H1 (cell line): Measurements from ENCODE around the gene GPER1. TPM values are rescaled to one million over a fixed set of nuclear protein-coding genes. Genes with fewer than 3 reads are reported as not detected.

Experiments used
- CTCF ChIA-PET: fragments of 300-600 bp; sonication (Branson Sonifier 250); formaldehyde crosslinking; loops from one replicate; lab custom pipeline; 2021; ENCODE audit not compliant: partially characterized antibody; lab: Charles Lee
- POLR2A ChIA-PET: fragments of 300-600 bp; sonication (Branson Sonifier 250); formaldehyde crosslinking; loops from one replicate; lab custom pipeline; 2021; ENCODE audit warnings: inconsistent platforms; ENCODE audit not compliant: partially characterized antibody; lab: Charles Lee
- DNase-seq, 2 experiments: peaks; one replicate each; pipeline versions ENCODE4 v3.0.0 to v3.0.0-alpha.2; 2010 to 2022; ENCODE audit warnings: low spot score in 2 of 2, low read depth in 1 of 2, mixed read lengths in 1 of 2
- FAIRE-seq: peaks from 2 replicates; lab custom pipeline; 2011; peaks lifted over from hg19 to GRCh38; lab: Jason Lieb, UNC
- H2AFZ ChIP-seq: 2 replicates; pipeline ENCODE4 v1.8.1; 2012; ENCODE audit warnings: low read length, inconsistent platforms
- H2AK5ac ChIP-seq: 2 replicates; pipeline ENCODE4 v1.6.1; 2013; ENCODE audit warnings: low read depth, low read length
- H2BK120ac ChIP-seq: replicated peaks from 2 replicates; pipeline ENCODE3; 2013; ENCODE audit warnings: low read depth, low read length, inconsistent platforms
- H2BK12ac ChIP-seq: 2 replicates; pipeline ENCODE4 v1.6.1; 2013; ENCODE audit warnings: low read depth, low read length
- H2BK15ac ChIP-seq: 2 replicates; pipeline ENCODE4 v1.6.1; 2013; ENCODE audit warnings: low read length
- H2BK20ac ChIP-seq: 2 replicates; pipeline ENCODE4 v1.6.1; 2013; ENCODE audit warnings: low read length
- H2BK5ac ChIP-seq: 2 replicates; pipeline ENCODE4 v1.6.1; 2013; ENCODE audit warnings: low read depth, low read length
- H3K14ac ChIP-seq: 2 replicates; pipeline ENCODE4 v1.6.1; 2013; ENCODE audit warnings: inconsistent platforms; ENCODE audit not compliant: insufficient read length
- H3K18ac ChIP-seq: 2 replicates; pipeline ENCODE4 v1.6.1; 2013; ENCODE audit warnings: low read length; ENCODE audit errors: extremely low read depth
- H3K23ac ChIP-seq: 2 replicates; pipeline ENCODE4 v1.6.1; 2013; ENCODE audit warnings: inconsistent platforms; ENCODE audit not compliant: insufficient read length
- H3K23me2 ChIP-seq: 2 replicates; pipeline ENCODE4 v1.6.1; 2013; ENCODE audit warnings: low read depth, low read length
- H3K27ac ChIP-seq: 2 replicates; pipeline ENCODE4 v1.6.1; 2011; ENCODE audit warnings: low read depth, low read length, inconsistent platforms
- H3K27me3 ChIP-seq, 4 experiments: replicated peaks in 1 of 4; 1 replicate in 1 of 4; 2 replicates in 3 of 4; pipeline versions ENCODE4 v1.6.1 to v1.8.1; 2011 to 2013; ENCODE audit warnings: low read length in 3 of 4, mild to moderate bottlenecking in 3 of 4, inconsistent platforms in 2 of 4, mixed read lengths in 2 of 4, moderate library complexity in 1 of 4; ENCODE audit not compliant: control insufficient read depth in 3 of 4, insufficient read depth in 3 of 4; ENCODE audit errors: extremely low read depth in 1 of 4
- H3K36me3 ChIP-seq, 4 experiments: 2 replicates each; pipeline versions ENCODE4 v1.6.1 to v1.8.1; 2011 to 2013; ENCODE audit warnings: mild to moderate bottlenecking in 4 of 4, low read length in 3 of 4, moderate library complexity in 2 of 4, control low read depth in 1 of 4, inconsistent platforms in 1 of 4; ENCODE audit not compliant: insufficient read depth in 4 of 4, control insufficient read depth in 2 of 4
- H3K4ac ChIP-seq: replicated peaks from 2 replicates; pipeline ENCODE3; 2013; ENCODE audit warnings: low read length, low read depth, mixed read lengths, inconsistent platforms; ENCODE audit not compliant: insufficient read length
- H3K4me1 ChIP-seq, 4 experiments: replicated peaks in 1 of 4; 1 replicate in 1 of 4; 2 replicates in 3 of 4; pipeline versions ENCODE4 v1.6.1 to v1.8.1; 2011 to 2013; ENCODE audit warnings: low read length in 3 of 4, inconsistent platforms in 2 of 4, mixed read lengths in 1 of 4; ENCODE audit not compliant: insufficient read depth in 4 of 4, control insufficient read depth in 3 of 4
- H3K4me2 ChIP-seq, 2 experiments: 2 replicates each; pipeline versions ENCODE4 v1.6.1 to v1.8.1; 2011 to 2013; ENCODE audit warnings: low read depth in 2 of 2, low read length in 2 of 2, control low read depth in 1 of 2, inconsistent platforms in 1 of 2, mild to moderate bottlenecking in 1 of 2; ENCODE audit not compliant: insufficient read depth in 1 of 2
- H3K4me3 ChIP-seq, 4 experiments: fragments of 200-600, 300-600 bp in 1 of 4; sonication (generic), shearing (Covaris generic), sonication (Bioruptor Twin) in 1 of 4; 2 replicates each; pipeline versions ENCODE4 v1.5.1 to v1.8.1; 2011 to 2016; ENCODE audit warnings: low read length in 4 of 4, low read depth in 3 of 4, control low read depth in 2 of 4, inconsistent platforms in 2 of 4, mild to moderate bottlenecking in 2 of 4, mixed read lengths in 1 of 4, moderate library complexity in 1 of 4; ENCODE audit not compliant: insufficient read depth in 2 of 4; ENCODE audit errors: extremely low read depth in 1 of 4
- H3K56ac ChIP-seq: replicated peaks from 2 replicates; pipeline ENCODE3; 2013; ENCODE audit warnings: low read depth, mild to moderate bottlenecking, mixed read lengths, low read length, inconsistent platforms; ENCODE audit not compliant: insufficient read length
- H3K79me1 ChIP-seq: 2 replicates; pipeline ENCODE4 v1.6.1; 2013; ENCODE audit warnings: low read depth, low read length, control low read depth
- H3K79me2 ChIP-seq, 2 experiments: 2 replicates each; pipeline versions ENCODE4 v1.6.1 to v1.8.1; 2012 to 2013; ENCODE audit warnings: low read length in 2 of 2, mild to moderate bottlenecking in 2 of 2, inconsistent platforms in 1 of 2; ENCODE audit not compliant: insufficient read depth in 2 of 2, control insufficient read depth in 1 of 2
- H3K9ac ChIP-seq, 4 experiments: replicated peaks in 1 of 4; 1 replicate in 1 of 4; 2 replicates in 3 of 4; pipeline versions ENCODE4 v1.6.1 to v1.8.1; 2011 to 2013; ENCODE audit warnings: low read depth in 3 of 4, low read length in 3 of 4, control low read depth in 2 of 4, mild to moderate bottlenecking in 2 of 4, moderate library complexity in 2 of 4, inconsistent platforms in 1 of 4; ENCODE audit errors: extremely low read depth in 1 of 4
- H3K9me3 ChIP-seq, 2 experiments: 2 replicates each; pipeline versions ENCODE4 v1.6.1 to v1.8.1; 2012 to 2013; ENCODE audit warnings: mild to moderate bottlenecking in 2 of 2, moderate library complexity in 2 of 2, control low read depth in 1 of 2, inconsistent platforms in 1 of 2, low read depth in 1 of 2, low read length in 1 of 2, mixed read lengths in 1 of 2; ENCODE audit not compliant: insufficient read depth in 2 of 2
- H4K20me1 ChIP-seq, 2 experiments: replicated peaks in 1 of 2; 2 replicates each; pipeline versions ENCODE3 to v1.8.1; 2011 to 2013; ENCODE audit warnings: inconsistent platforms in 2 of 2, low read length in 2 of 2, mild to moderate bottlenecking in 1 of 2; ENCODE audit not compliant: insufficient read depth in 2 of 2, control insufficient read depth in 1 of 2
- H4K5ac ChIP-seq: 2 replicates; pipeline ENCODE4 v1.6.1; 2013; ENCODE audit warnings: low read length, low read depth, mixed read lengths, inconsistent platforms; ENCODE audit not compliant: insufficient read length
- H4K8ac ChIP-seq: 2 replicates; pipeline ENCODE4 v1.8.0; 2013; ENCODE audit warnings: mild to moderate bottlenecking, moderate library complexity, low read length, inconsistent platforms; ENCODE audit not compliant: insufficient read depth; ENCODE audit errors: extremely low read depth
- H4K91ac ChIP-seq: replicated peaks from 2 replicates; pipeline ENCODE3; 2013; ENCODE audit warnings: low read length, mixed read lengths, inconsistent platforms; ENCODE audit not compliant: insufficient read length
- BACH1 ChIP-seq: IDR thresholded peaks from 2 replicates; pipeline ENCODE4 v1.6.1; 2012; ENCODE audit warnings: low read length, improper control_type of control experiment
- CHD2 ChIP-seq: IDR thresholded peaks from 2 replicates; pipeline ENCODE4 v1.6.1; 2012; ENCODE audit warnings: low read length, improper control_type of control experiment
- CREB1 ChIP-seq: IDR thresholded peaks from 2 replicates; pipeline ENCODE4 v1.6.1; 2012; ENCODE audit warnings: inconsistent platforms
- CTBP2 ChIP-seq: IDR thresholded peaks from 2 replicates; pipeline ENCODE4 v1.7.0; 2011; ENCODE audit warnings: borderline replicate concordance, mild to moderate bottlenecking, moderate library complexity, mixed read lengths, low read length; ENCODE audit not compliant: insufficient read depth, insufficient read length
- MAFK ChIP-seq: IDR thresholded peaks from 2 replicates; pipeline ENCODE4 v1.6.1; 2012; ENCODE audit warnings: low read depth, mild to moderate bottlenecking, improper control_type of control experiment, low read length
- SIRT6 ChIP-seq: IDR thresholded peaks from one replicate; pipeline ENCODE4 v1.7.1; 2012; ENCODE audit warnings: low read length, inconsistent platforms
- SP1 ChIP-seq: IDR thresholded peaks from 2 replicates; pipeline ENCODE4 v1.6.1; 2011; ENCODE audit warnings: low read depth, low read length
- SP2 ChIP-seq: IDR thresholded peaks from 2 replicates; pipeline ENCODE4 v1.6.1; 2012; ENCODE audit warnings: mild to moderate bottlenecking, low read length, inconsistent platforms
- WGBS, 2 experiments: shearing (Covaris generic) in 1 of 2; methylation state at CpG; one replicate each; pipeline versions ENCODE4 v1.1.6 to v1.1.7; 2013 to 2015; ENCODE audit warnings: low lambda C conversion rate in 2 of 2, mixed read lengths in 2 of 2, inconsistent platforms in 1 of 2, low coverage in 1 of 2, missing lambda C conversion rate in 1 of 2; ENCODE audit not compliant: insufficient replicate concordance in 2 of 2, insufficient coverage in 1 of 2, insufficient read length in 1 of 2; ENCODE audit errors: extremely low coverage in 1 of 2, missing lambda C conversion rate in 1 of 2; 5-methylcytosine and 5-hydroxymethylcytosine counted together
- polyA plus RNA-seq, 7 experiments: library from polyadenylated mRNA; depleted of rRNA in 3 of 7; stranded (reverse) in 5 of 7; unstranded in 2 of 7; fragments of >200 nt in 5 of 7; fragments of 200-250 nt in 2 of 7; gene quantifications; 1 replicate in 5 of 7; 2 replicates in 1 of 7; 4 replicates in 1 of 7; pipeline versions ENCODE4 v1.2.1 to v1.2.3, GENCODE V29; 2011 to 2013; ENCODE audit warnings: missing spikeins in 2 of 7, mixed read lengths in 2 of 7
- total RNA-seq: library from RNA; stranded (reverse); fragmentation: NEBNext Ultra II Directional; extraction: Animal tissue kit (Norgen Biotek cat#: 25700); gene quantifications from 2 replicates; pipeline ENCODE4 v1.2.1, GENCODE V29; 2021

GPER1 gene
- total and polyA plus RNA-seq, 2 of the 8 experiments (the other 6 are each of a cell fraction or from before 2014, with no cell fraction given) = 0.24 to 0.47 TPM

DNA sequence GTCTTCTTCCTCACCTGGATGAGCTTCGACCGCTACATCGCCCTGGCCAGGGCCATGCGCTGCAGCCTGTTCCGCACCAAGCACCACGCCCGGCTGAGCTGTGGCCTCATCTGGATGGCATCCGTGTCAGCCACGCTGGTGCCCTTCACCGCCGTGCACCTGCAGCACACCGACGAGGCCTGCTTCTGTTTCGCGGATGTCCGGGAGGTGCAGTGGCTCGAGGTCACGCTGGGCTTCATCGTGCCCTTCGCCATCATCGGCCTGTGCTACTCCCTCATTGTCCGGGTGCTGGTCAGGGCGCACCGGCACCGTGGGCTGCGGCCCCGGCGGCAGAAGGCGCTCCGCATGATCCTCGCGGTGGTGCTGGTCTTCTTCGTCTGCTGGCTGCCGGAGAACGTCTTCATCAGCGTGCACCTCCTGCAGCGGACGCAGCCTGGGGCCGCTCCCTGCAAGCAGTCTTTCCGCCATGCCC, 4.3 kb downstream of the GPER1 start:
- H3K79me1 ChIP-seq = peaks cover 4% of the 10 kb centered on the region; the same call in 1 of the 2 replicates
- no peak overlapping the region for H2AK5ac ChIP-seq
- no peak overlapping the region for H4K5ac ChIP-seq
- peaks cover 0 to 4% (median 0%) of the 10 kb centered on the region in 4 experiments; a peak in 2 of 8 replicates for H3K36me3 ChIP-seq
- H3K9ac ChIP-seq = no peak overlapping the region
- peaks cover 5 to 22% of the 10 kb centered on the region in 2 experiments for H4K20me1 ChIP-seq
- H2BK5ac ChIP-seq = no peak overlapping the region
- no peak overlapping the region for H3K27ac ChIP-seq
- no peaks in the 10 kb centered on the region for H3K9me3 ChIP-seq
- FAIRE-seq (no peak), DNase-seq (no peak)
- H2BK15ac ChIP-seq = no peak overlapping the region
- H3K56ac ChIP-seq = no peak overlapping the region
- no peak overlapping the region for H4K91ac ChIP-seq
- no peak overlapping the region for H2BK120ac ChIP-seq
- H3K23ac ChIP-seq = no peak overlapping the region
- H4K8ac ChIP-seq = peak overlapping the region; percentile 16; the same call in 1 of the 2 replicates
- 93% methylated on average over 39 of the region's 40 CpGs; no CpG with 5 or more reads in 1 of the 2 experiments for WGBS, 2 experiments
- no peak overlapping the region for H2AFZ ChIP-seq
- no peak overlapping the region for H2BK12ac ChIP-seq
- H3K18ac ChIP-seq = no peak overlapping the region
- H3K4me3 ChIP-seq = no peak overlapping the region
- no peaks in the 10 kb centered on the region for H3K23me2 ChIP-seq
- no peaks in the 10 kb centered on the region for H3K27me3 ChIP-seq
- no peak overlapping the region for H3K4ac ChIP-seq
- H3K79me2 ChIP-seq = peaks cover 0 to 2% of the 10 kb centered on the region in 2 experiments; a peak in 1 of 4 replicates
- POLR2A ChIA-PET = no interaction called here
- no peak overlapping the region for H3K14ac ChIP-seq
- H2BK20ac ChIP-seq = no peak overlapping the region
- H3K4me1 ChIP-seq = peaks cover 0 to 13% (median 3%) of the 10 kb centered on the region in 4 experiments; a peak in 5 of 7 replicates
- CTCF ChIA-PET = interaction anchor here (0.8 to 5.6 kb wide), 6 partner anchors 8 to 99 kb away, joined by 3 to 21 read pairs (median 8); no protein-coding TSS in a partner anchor
- H3K4me2 ChIP-seq = no peak overlapping the region
- TF ChIP-seq CREB1 = no peak
- TF ChIP-seq CTBP2 = no peak
- TF ChIP-seq SP1 = no peak
- TF ChIP-seq SP2 = no peak
- no peak for TF ChIP-seq BACH1
- TF ChIP-seq SIRT6 = no peak
- no peak for TF ChIP-seq CHD2
- TF ChIP-seq MAFK = no peak
